PC-9 (cell line): ENCODE data around the gene EP300.

Source experiments
- EZH2 ChIP-seq: fragments of 200-600 bp; sonication (generic); IDR thresholded peaks from 2 replicates; pipeline ENCODE4 v1.8.0; 2017; ENCODE audit warnings: antibody characterized with exemption, low read depth
- TF ChIP-seq, protein P1 (sequence below): fragments of 200-600 bp; sonication (generic); conservative IDR thresholded peaks from 2 replicates; pipeline ENCODE4 v1.6.1; 2017; ENCODE audit warnings: mixed run types, antibody characterized with exemption, mild to moderate bottlenecking, moderate library complexity

- TF ChIP-seq, protein P1, sequence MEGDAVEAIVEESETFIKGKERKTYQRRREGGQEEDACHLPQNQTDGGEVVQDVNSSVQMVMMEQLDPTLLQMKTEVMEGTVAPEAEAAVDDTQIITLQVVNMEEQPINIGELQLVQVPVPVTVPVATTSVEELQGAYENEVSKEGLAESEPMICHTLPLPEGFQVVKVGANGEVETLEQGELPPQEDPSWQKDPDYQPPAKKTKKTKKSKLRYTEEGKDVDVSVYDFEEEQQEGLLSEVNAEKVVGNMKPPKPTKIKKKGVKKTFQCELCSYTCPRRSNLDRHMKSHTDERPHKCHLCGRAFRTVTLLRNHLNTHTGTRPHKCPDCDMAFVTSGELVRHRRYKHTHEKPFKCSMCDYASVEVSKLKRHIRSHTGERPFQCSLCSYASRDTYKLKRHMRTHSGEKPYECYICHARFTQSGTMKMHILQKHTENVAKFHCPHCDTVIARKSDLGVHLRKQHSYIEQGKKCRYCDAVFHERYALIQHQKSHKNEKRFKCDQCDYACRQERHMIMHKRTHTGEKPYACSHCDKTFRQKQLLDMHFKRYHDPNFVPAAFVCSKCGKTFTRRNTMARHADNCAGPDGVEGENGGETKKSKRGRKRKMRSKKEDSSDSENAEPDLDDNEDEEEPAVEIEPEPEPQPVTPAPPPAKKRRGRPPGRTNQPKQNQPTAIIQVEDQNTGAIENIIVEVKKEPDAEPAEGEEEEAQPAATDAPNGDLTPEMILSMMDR: no peak
- TF ChIP-seq EZH2: no peak
Measured at GRCh38 chr22:41223535-41223934, 131.1 kb downstream of the EP300 start.
